ENCODE measurements around the gene KRT2. TPM values are rescaled to one million over a fixed set of nuclear protein-coding genes. Genes with fewer than 3 reads are reported as not detected.

The KRT2 gene
- total and polyA plus RNA-seq, 4 donors, result not detected

DNA sequence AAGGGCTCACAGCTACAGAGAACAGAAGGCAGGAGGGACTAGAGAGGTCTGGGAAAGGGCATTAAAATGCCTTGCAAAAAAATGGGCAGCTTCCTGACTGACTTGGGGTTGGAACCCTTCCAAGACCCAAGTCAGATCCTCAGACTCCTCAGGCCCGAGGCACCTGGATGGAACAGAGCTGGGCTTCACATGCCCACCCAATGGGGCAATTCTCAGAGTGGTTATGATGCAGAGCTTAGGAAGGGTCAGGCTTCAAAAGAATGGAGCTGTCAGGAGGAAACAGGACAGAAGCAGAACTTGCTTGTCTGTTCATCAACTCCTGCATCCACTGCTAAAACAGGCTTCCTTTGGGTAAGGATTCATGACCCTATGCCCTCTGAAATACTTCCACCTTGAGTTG, 37.9 kb upstream of the KRT2 start:
- H3K9me3 ChIP-seq (ENCODE audit: control insufficient read depth in 4 of 4, low read length in 3 of 4), result no peaks in the 10 kb centered on the region
- H3K27ac ChIP-seq (ENCODE audit: low read depth in 1 of 2, low read length in 2 of 2), result no peak overlapping the region
- H3K27me3 ChIP-seq (ENCODE audit: control insufficient read depth in 4 of 4, insufficient read depth in 4 of 4, low read length in 3 of 4), result peaks cover 0 to 10% (median 6%) of the 10 kb centered on the region in 4 donors
- no peak for DNase-seq (ENCODE audit: low spot score)
- H3K36me3 ChIP-seq (ENCODE audit: control insufficient read depth in 4 of 4, insufficient read depth in 3 of 4, low read depth in 1 of 4, low read length in 3 of 4), result no peaks in the 10 kb centered on the region
- H3K9ac ChIP-seq (ENCODE audit: low read depth in 1 of 2, low read length in 2 of 2), result no peak overlapping the region
- 86% methylated on average over 1 of the region's 1 CpG for WGBS
- peaks cover 0 to 5% (median 4%) of the 10 kb centered on the region in 4 donors for H3K4me1 ChIP-seq (ENCODE audit: control insufficient read depth in 4 of 4, insufficient read depth in 4 of 4, low read length in 3 of 4)
- TF ChIP-seq, protein P1, sequence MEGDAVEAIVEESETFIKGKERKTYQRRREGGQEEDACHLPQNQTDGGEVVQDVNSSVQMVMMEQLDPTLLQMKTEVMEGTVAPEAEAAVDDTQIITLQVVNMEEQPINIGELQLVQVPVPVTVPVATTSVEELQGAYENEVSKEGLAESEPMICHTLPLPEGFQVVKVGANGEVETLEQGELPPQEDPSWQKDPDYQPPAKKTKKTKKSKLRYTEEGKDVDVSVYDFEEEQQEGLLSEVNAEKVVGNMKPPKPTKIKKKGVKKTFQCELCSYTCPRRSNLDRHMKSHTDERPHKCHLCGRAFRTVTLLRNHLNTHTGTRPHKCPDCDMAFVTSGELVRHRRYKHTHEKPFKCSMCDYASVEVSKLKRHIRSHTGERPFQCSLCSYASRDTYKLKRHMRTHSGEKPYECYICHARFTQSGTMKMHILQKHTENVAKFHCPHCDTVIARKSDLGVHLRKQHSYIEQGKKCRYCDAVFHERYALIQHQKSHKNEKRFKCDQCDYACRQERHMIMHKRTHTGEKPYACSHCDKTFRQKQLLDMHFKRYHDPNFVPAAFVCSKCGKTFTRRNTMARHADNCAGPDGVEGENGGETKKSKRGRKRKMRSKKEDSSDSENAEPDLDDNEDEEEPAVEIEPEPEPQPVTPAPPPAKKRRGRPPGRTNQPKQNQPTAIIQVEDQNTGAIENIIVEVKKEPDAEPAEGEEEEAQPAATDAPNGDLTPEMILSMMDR (IDR thresholded peaks at IDR 0.05; ENCODE audit: low read depth, low read length, missing input control), result no peak
- TF ChIP-seq, protein P2, sequence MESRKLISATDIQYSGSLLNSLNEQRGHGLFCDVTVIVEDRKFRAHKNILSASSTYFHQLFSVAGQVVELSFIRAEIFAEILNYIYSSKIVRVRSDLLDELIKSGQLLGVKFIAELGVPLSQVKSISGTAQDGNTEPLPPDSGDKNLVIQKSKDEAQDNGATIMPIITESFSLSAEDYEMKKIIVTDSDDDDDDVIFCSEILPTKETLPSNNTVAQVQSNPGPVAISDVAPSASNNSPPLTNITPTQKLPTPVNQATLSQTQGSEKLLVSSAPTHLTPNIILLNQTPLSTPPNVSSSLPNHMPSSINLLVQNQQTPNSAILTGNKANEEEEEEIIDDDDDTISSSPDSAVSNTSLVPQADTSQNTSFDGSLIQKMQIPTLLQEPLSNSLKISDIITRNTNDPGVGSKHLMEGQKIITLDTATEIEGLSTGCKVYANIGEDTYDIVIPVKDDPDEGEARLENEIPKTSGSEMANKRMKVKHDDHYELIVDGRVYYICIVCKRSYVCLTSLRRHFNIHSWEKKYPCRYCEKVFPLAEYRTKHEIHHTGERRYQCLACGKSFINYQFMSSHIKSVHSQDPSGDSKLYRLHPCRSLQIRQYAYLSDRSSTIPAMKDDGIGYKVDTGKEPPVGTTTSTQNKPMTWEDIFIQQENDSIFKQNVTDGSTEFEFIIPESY (IDR thresholded peaks at IDR 0.05), result no peak
- TF ChIP-seq YY1 (IDR thresholded peaks at IDR 0.05) (no peak), SP1 (IDR thresholded peaks at IDR 0.05) (no peak), RAD21 (IDR thresholded peaks at IDR 0.05) (no peak), RXRA (IDR thresholded peaks at IDR 0.05) (no peak), HNF4A (conservative IDR thresholded peaks at IDR 0.05) (no peak)
- TF ChIP-seq, protein P3, sequence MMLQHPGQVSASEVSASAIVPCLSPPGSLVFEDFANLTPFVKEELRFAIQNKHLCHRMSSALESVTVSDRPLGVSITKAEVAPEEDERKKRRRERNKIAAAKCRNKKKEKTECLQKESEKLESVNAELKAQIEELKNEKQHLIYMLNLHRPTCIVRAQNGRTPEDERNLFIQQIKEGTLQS (IDR thresholded peaks at IDR 0.05), result no peak
- TF ChIP-seq, protein P4, sequence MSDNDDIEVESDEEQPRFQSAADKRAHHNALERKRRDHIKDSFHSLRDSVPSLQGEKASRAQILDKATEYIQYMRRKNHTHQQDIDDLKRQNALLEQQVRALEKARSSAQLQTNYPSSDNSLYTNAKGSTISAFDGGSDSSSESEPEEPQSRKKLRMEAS (IDR thresholded peaks at IDR 0.05), result no peak
- no peak overlapping the region for H3K4me3 ChIP-seq (ENCODE audit: low read depth in 1 of 3, low read length in 3 of 3)

DNA sequence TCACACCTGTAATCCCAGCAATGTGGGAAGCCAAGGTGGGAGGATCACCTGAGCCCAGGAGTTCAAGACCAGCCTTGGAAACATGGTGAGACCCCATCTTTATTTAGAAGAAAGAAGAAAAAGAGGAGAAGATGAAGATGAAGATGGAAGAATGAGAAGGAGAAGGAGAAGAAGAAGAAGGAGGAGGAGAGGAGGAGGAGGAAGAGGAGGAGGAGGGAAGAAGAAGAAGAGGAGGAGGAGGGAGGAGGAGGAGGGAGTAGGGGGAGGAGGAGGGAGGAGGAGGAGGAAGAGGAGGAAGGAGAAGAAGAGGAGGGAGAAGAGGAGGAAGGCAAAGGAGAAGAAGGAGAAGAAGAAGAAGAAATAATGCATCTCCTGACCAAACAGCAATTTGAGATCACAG, 37.2 kb upstream of the KRT2 start:
- Histone ChIP-seq H3K4me1 (ENCODE audit: control insufficient read depth in 4 of 4, insufficient read depth in 4 of 4, low read length in 3 of 4) (peaks cover 0 to 5% (median 4%) of the 10 kb centered on the region in 4 donors), H3K36me3 (ENCODE audit: control insufficient read depth in 4 of 4, insufficient read depth in 3 of 4, low read depth in 1 of 4, low read length in 3 of 4) (no peaks in the 10 kb centered on the region), H3K27me3 (ENCODE audit: control insufficient read depth in 4 of 4, insufficient read depth in 4 of 4, low read length in 3 of 4) (peaks cover 0 to 10% (median 6%) of the 10 kb centered on the region in 4 donors), H3K4me3 (ENCODE audit: low read depth in 1 of 3, low read length in 3 of 3) (no peak overlapping the region), H3K9me3 (ENCODE audit: control insufficient read depth in 4 of 4, low read length in 3 of 4) (no peaks in the 10 kb centered on the region), H3K9ac (ENCODE audit: low read depth in 1 of 2, low read length in 2 of 2) (no peak overlapping the region), H3K27ac (ENCODE audit: low read depth in 1 of 2, low read length in 2 of 2) (no peak overlapping the region)
- no peak for DNase-seq (ENCODE audit: low spot score)
- TF ChIP-seq FOXA1 (IDR thresholded peaks at IDR 0.05), result no peak

DNA sequence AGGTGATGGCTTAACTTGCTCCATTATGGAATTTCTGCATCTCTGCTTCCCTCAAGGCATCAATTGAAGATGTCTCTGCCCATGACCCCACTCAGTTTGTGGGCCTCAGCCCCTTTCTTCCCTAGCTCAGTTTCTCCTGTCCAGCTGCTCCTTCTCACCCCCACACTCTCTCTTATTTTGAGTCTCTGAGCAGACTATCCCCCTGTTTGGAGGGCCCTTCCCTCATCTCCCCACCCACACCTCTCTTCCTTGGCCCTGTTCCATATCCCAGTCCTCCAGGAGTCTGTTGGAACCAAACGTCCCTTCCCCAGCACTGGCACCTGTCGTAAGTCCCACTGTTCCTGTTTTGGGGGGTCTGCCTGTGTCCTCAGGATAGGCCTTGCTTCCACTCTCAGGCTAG, 36.5 kb upstream of the KRT2 start:
- DNase-seq (ENCODE audit: low spot score), result no peak
- no peak overlapping the region for H3K27ac ChIP-seq (ENCODE audit: low read depth in 1 of 2, low read length in 2 of 2)
- no peak overlapping the region for H3K9ac ChIP-seq (ENCODE audit: low read depth in 1 of 2, low read length in 2 of 2)
- WGBS, result 72% methylated on average over 2 of the region's 2 CpGs
- no peak for TF ChIP-seq JUND (IDR thresholded peaks at IDR 0.05)
- no peak for TF ChIP-seq FOXA1 (IDR thresholded peaks at IDR 0.05)
- TF ChIP-seq, protein P2 (IDR thresholded peaks at IDR 0.05), result no peak
- no peak for TF ChIP-seq YY1 (IDR thresholded peaks at IDR 0.05)
- no peak for TF ChIP-seq EGR1 (IDR thresholded peaks at IDR 0.05; ENCODE audit: low read depth in 2 of 2)
- no peaks in the 10 kb centered on the region for H3K36me3 ChIP-seq (ENCODE audit: control insufficient read depth in 4 of 4, insufficient read depth in 3 of 4, low read depth in 1 of 4, low read length in 3 of 4)
- peaks cover 0 to 5% (median 4%) of the 10 kb centered on the region in 4 donors for H3K4me1 ChIP-seq (ENCODE audit: control insufficient read depth in 4 of 4, insufficient read depth in 4 of 4, low read length in 3 of 4)
- peaks cover 0 to 10% (median 6%) of the 10 kb centered on the region in 4 donors for H3K27me3 ChIP-seq (ENCODE audit: control insufficient read depth in 4 of 4, insufficient read depth in 4 of 4, low read length in 3 of 4)
- H3K9me3 ChIP-seq (ENCODE audit: control insufficient read depth in 4 of 4, low read length in 3 of 4), result no peaks in the 10 kb centered on the region
- H3K4me3 ChIP-seq (ENCODE audit: low read depth in 1 of 3, low read length in 3 of 3), result no peak overlapping the region

Measured in liver (tissue), 9 donors.